Stimulated activated CD8-positive, alpha-beta memory T cell treated with anti-CD3 and anti-CD28 coated beads, Interleukin-12 subunit alpha, Interleukin-12 subunit beta, amount 100 ng/mL, for 1 hour (primary cell): Measurements from ENCODE around the gene SMCO1.
"Not testable (repeated sequence)": the region's sequence is repeated elsewhere in the genome, so short reads cannot be mapped to it uniquely, and the experiment has no call there.

Source experiments
- DNase-seq: peaks from one replicate; pipeline ENCODE4 v3.0.0-alpha.2; 2020; ENCODE audit warnings: low read depth

SMCO1 gene

DNA sequence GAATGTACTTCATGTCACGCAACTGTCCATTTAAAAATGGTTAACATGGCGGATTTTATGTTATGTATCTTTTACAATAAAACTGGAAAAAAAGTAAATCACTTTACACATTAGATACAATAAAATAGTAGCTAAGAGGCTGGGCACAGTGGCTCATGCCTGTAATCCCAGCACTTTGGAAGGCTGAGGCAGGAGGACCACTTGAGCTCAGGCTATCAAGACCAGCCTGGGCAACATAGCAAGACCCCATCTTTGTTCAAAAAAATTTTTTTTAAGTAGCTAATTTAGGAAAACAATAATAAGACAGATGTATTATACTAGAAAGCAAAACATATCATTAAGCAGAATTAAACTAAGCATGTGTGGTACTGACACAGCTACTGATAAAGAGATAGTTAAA, 23.1 kb downstream of the SMCO1 start:
- no peak for DNase-seq

DNA sequence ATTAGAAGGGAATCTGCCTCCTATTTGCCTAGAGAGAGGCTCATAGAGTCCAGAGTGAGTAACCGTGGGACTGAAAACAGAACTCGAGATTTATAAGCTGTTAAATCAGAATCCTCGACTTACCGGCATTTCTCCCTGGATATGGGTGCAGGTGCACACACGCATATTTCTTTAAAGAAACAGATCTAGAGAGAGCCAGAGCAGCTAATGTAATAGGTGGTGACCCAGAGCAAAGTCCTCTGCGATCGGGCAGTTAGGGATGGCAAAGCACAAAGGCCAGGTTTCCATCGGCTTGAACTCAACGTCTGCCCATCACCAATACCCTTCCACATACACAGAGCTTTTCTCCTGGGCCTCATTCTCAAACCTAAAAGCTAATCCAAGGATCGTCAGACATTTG, 25.4 kb downstream of the SMCO1 start:
- no peak for DNase-seq

DNA sequence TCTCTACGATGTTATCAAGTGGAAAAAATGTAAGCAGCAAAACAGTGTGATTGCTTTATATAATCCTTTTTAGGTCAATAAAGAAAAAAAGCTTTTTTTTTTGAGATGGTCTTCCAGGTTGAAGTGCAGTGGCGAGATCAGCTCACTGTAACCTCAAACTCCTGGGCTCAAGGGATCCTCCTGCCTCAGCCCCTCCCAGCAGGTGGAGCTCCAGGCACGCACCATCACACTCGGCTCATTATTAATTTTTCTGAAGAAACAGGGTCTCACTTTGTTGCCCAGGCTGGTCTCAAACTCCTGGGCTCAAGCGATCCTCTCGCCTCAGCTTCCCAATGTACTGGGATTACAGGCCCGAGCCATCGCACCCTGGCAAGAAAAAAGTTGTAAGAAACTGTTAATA, 28.9 kb downstream of the SMCO1 start:
- no peak for DNase-seq

DNA sequence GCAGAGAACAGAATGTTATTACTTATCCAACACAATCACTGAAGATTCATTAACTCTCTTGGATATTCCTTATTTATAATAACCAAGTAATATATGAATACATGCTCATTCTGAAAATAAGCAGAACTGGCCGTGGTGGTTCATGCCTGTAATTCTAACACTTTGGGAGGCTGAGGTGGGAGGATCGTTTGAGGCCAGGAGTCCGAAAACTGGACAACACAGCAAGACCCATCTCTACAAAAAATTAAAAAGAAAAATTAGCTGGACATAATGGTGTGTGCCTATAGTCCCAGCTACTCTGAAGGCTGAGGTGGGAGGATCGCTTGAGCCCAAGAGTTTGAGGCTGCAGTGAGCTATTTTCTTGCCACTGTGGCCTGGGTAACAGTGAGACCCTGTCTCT, 37.5 kb downstream of the SMCO1 start:
- no peak for DNase-seq

DNA sequence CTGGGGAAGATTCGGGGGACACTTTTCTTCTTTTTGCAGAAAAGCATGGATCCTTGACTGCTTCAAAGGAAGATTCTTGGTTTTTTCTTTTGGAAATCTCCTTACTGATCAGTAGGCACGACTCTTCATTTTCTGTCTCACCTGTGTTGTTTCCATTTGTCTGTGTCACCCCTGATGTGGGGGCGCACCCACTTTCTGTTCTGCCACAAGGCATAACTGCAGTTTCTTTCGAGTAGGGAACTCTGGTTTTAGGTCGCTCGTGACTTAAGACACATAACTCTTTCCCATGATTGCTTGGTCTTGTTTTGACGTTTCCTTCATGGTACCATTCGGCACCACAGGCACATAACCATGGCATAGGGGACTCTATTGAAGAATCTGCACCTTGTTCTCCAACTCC, 42.9 kb downstream of the SMCO1 start:
- no peak for DNase-seq

DNA sequence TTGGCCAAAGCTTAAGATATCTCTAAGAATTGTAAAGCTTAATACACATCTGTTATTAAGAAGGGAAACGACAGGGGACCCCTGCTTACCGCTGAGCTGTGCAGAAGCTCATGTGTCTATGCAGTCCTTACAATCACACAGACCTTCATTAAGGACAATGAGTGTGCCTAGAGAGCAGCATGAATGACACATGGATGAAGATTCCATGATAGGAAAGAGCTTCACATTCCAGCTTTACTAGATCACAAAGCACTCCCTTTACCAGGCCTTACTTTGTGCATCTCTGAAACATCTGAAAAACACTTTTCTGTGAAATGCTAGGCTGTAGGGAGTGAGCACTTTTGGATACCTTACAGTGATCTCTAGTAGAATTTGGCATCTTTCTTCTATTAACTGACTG, 43.6 kb downstream of the SMCO1 start:
- no peak for DNase-seq

DNA sequence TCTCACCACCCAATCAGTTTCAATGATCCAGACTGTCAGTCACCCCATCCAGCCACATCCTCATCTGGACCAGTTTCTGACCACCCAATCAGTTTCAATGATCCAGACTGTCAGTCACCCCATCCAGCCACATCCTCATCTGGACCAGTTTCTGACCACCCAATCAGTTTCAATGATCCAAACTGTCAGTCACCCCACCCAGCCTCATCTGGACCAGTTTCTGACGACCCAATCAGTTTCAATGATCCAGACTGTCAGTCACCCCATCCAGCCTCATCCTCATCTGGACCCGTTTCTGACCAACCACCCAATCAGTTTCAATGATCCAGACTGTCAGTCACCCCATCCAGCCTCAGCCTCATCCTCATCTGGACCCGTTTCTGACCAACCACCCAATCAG, 45.0 kb downstream of the SMCO1 start:
- DNase-seq: not testable (repeated sequence)

DNA sequence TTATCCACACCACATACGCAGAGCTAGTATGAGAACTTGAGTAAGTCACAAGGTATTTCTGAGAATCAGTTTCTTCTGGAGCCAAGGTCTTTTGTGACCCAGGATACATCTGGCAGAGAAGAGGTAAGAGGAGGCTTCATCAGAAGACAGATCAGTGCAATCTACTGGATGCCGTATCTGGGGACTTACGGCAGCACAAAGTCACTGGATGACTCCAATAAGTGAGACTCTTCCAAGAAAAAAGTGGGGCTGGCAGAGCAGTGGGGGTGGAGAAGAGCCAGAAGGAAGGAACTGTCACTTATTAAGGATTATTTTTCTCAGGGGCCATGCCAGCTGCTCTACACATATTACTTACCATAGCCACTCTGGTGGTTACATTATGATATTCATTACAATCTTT, 51.3 kb downstream of the SMCO1 start:
- DNase-seq: no peak

DNA sequence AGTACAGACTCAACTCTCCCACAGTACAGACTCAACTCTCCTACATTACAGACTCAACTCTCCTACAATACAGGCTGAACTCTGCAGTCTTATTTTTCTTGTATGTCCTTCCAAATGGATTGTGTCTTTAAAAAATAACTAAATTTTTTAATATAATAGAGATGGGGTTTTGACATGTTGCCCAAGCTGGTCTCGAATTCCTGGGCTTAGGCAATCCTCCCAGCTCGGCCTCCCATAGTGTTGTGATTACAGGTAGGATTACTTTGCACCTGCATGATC, 51.7 kb downstream of the SMCO1 start:
- DNase-seq: no peak

DNA sequence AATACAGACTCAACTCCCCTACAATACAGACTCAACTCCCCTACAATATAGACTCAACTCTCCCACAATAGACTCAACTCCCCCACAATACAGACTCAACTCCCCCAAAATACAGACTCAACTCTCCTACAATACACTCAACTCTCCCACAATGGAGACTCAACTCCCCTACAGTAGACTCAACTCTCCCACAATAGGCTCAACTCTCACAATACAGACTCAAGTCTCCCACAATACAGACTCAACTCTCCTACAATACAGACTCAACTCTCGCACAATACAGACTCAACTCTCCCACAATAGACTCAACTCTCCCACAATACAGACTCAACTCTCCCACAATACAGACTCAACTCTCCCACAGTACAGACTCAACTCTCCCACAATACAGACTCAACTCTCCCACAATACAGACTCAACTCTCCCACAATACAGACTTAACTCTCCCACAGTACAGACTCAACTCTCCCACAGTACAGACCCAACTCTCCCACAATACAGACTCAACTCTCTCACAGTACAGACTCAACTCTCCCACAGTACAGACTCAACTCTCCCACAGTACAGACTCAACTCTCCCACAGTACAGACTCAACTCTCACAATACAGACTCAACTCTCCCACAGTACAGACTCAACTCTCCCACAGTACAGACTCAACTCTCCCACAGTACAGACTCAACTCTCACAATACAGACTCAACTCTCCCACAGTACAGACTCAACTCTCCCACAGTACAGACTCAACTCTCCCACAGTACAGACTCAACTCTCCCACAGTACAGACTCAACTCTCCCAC, 52.3 kb downstream of the SMCO1 start:
- DNase-seq: not testable (repeated sequence)

DNA sequence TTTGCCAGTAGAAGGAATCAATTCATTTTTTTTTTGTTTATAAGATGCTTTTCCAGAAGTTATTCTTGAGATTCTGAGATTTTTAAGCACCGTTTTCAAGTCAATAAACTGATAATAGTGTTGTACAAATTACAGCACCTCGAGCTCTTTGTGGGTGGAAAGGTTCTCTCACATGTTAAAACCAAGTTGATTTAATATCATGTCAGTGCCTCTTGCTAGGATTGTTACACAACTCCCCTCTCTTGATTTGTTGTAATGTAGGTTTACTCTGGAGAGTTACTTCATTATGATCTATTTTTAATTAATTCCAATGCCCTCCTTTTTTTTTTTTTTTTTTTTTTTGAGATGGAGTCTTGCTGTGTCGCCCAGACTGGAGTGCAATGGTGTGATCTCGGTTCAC, 57.1 kb downstream of the SMCO1 start:
- DNase-seq: no peak

DNA sequence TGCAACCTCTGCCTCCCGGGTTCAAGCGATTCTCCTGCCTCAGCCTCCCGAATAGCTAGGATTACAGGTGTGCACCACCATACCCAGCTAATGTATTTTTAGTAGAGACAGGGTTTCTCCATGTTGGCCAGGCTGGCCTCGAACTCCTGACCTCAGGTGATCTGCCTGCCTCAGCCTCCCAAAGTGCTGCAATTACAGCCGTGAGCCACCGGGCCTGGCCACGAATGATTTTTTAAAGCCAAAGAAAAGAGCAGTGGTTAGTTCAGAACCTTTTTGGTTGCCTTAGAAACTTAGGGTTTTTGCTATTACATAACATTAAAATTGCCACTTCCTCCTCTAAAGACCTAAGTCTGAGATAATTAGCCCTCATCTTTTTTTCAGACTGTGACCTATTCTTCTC, 57.7 kb downstream of the SMCO1 start:
- DNase-seq: not testable (repeated sequence)
